ENCODE measurements around the gene FGR. TPM values are rescaled to one million over a fixed set of nuclear protein-coding genes. Genes with fewer than 3 reads are reported as not detected.

The FGR gene
- total RNA-seq, 1 donor from 2014 or later = 28.6 TPM

DNA sequence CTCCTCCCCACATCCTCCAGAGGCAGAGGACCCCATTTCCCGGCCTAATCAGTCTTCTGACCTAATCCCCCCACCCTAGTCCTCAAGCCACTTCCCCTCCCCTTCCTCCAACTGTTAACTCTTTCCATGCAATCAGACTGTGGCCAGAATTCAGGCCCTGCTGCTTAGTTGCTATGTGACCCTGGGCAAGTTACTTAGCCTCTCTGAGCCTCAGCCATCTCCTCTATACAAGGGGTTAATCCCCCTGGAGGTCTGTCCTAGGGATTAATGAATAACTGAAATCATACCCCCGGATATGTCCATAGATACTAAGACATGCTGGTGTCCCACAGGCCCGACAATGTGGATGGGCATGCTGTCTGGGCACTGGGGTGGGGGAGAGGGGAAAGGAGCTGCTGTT, 49.3 kb downstream of the FGR start:
- intact Hi-C loops (cut with micrococcal nuclease) = no loop called here
- CTCF ChIA-PET = no interaction called here
- H3K4me1 Mint-ChIP-seq = no peaks in the 10 kb centered on the region
- POLR2A ChIA-PET = no interaction called here
- no peak for ATAC-seq (ENCODE audit: low read depth)
- no peaks in the 10 kb centered on the region for H3K36me3 Mint-ChIP-seq (ENCODE audit: low read depth)
- H3K9me3 Mint-ChIP-seq = no peaks in the 10 kb centered on the region
- TF ChIP-seq, protein P1, sequence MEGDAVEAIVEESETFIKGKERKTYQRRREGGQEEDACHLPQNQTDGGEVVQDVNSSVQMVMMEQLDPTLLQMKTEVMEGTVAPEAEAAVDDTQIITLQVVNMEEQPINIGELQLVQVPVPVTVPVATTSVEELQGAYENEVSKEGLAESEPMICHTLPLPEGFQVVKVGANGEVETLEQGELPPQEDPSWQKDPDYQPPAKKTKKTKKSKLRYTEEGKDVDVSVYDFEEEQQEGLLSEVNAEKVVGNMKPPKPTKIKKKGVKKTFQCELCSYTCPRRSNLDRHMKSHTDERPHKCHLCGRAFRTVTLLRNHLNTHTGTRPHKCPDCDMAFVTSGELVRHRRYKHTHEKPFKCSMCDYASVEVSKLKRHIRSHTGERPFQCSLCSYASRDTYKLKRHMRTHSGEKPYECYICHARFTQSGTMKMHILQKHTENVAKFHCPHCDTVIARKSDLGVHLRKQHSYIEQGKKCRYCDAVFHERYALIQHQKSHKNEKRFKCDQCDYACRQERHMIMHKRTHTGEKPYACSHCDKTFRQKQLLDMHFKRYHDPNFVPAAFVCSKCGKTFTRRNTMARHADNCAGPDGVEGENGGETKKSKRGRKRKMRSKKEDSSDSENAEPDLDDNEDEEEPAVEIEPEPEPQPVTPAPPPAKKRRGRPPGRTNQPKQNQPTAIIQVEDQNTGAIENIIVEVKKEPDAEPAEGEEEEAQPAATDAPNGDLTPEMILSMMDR (IDR thresholded peaks at IDR 0.05) = no peak
- H3K27me3 Mint-ChIP-seq = no peaks in the 10 kb centered on the region
- H3K4me3 Mint-ChIP-seq = no peak overlapping the region
- no peak for DNase-seq
- H3K27ac Mint-ChIP-seq = no peak overlapping the region

DNA sequence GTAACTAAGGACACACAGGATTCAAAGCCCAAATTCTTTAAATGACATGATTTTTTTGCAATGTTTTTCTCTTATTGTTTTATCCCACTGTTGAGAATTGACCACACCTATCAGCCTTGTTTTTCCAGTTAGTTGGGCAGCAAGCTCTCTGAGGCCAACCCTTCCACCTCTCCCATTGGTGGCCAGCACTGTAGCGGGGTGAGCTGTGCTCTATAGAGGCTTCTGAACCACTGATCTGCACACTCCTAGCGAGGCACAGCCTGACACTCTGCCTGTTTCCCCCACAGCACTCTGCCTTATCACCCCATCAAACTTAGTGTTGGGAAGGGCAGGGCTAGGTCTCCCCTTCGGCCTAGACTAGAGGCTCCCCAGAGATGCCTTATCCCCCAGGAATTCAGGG, 50.5 kb downstream of the FGR start:
- TF ChIP-seq, protein P1 (IDR thresholded peaks at IDR 0.05) = no peak
- ChIA-PET CTCF (interaction anchor here (1.3 kb wide), 1 partner anchor 168 kb away, joined by 3 read pairs; no protein-coding TSS in a partner anchor), POLR2A (no interaction called here)
- Mint-ChIP-seq H3K4me1 (no peaks in the 10 kb centered on the region), H3K27me3 (no peaks in the 10 kb centered on the region), H3K36me3 (ENCODE audit: low read depth) (no peaks in the 10 kb centered on the region), H3K4me3 (no peak overlapping the region), H3K9me3 (no peaks in the 10 kb centered on the region), H3K27ac (no peak overlapping the region)
- intact Hi-C loops (cut with micrococcal nuclease) = no loop called here
- no peak for DNase-seq
- ATAC-seq (ENCODE audit: low read depth) = no peak

DNA sequence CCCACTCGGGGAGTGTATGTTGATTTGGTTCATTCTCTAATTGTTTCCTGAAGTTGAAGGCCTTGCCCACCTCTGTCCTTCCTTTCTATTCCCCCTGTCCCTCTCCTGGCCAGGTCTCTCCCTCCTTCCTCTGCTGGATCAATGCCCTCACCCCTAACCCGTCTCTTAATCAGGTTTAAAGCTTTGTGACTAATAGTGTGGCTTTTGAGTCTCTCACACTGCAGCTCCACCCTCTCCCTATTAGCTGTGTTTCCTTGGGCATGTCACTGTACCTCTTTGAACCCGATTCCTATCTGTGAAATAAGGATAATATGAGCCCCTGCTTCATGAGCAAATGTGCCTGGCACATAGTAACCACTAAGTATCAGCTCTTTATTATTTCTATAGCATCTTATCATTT, 51.5 kb downstream of the FGR start:
- TF ChIP-seq, protein P1 (IDR thresholded peaks at IDR 0.05) = no peak
- Mint-ChIP-seq H3K27me3 (no peaks in the 10 kb centered on the region), H3K4me1 (no peaks in the 10 kb centered on the region), H3K4me3 (no peak overlapping the region), H3K36me3 (ENCODE audit: low read depth) (no peaks in the 10 kb centered on the region), H3K27ac (peak overlapping the region; percentile 1), H3K9me3 (no peaks in the 10 kb centered on the region)
- DNase-seq (no peak), ATAC-seq (ENCODE audit: low read depth) (no peak)
- ChIA-PET POLR2A (interaction anchor here (1.0 to 1.3 kb wide), 2 partner anchors 9 to 12 kb away, joined by 3 read pairs; no protein-coding TSS in a partner anchor), CTCF (interaction anchor here (0.6 to 1.3 kb wide), 4 partner anchors 15 to 283 kb away, joined by 3 read pairs; no protein-coding TSS in a partner anchor)
- intact Hi-C loops (cut with micrococcal nuclease) = no loop called here

DNA sequence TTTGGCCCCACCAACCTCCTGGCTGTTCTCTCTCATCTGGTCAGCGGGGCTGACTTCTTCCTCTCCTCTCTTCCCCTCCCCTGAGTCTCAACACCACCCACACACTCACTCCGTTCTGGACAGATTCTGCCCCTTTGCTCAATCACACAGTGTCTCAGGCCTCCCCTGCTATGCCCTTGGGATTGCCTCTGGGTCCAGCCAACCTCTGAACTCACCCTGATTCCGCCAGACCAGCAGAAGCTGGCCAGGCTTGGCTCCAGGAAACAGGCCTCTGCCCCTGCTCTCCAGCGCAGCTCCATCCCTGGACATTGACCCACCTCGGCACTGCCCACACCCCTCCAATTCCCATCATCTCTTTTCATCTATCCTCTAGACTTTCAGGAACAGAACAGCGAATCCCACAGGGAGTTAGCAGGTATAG, 53.2 kb downstream of the FGR start:
- no peak overlapping the region for H3K27ac Mint-ChIP-seq

DNA sequence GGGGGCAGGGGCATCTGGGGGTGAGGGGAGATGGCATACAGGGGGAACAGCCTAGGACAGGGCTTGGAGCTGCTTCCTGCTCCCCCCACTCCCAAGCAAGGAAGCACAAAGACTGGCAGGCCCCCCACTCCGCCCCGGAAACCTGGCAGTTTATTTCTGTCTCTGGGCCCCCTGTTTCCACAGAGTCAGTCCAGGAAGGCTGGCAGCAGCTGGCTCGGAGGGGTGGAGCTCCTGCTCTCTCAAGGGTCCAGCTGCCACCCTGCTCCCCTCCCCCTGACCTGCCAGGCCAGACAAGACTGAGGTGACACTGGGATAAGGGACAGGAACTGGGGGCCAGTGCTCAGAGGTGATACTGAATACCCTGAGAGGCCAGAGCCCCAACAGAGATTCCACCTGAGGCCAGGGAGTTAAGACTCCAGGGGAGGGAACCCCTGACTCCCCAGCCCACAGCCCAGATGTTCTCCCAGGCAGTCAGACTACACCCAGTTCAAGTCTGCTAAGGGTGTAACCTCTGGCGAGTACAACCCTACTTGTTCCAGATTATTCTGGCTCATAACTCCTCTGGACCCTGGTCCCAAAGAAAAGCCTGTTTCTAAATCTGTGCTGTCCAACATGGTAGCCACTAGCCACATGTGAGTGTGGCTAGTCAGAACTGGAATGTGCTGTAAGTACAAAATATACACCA, 57.3 kb downstream of the FGR start:
- POLR2A ChIA-PET = interaction anchor here (1.4 kb wide), 1 partner anchor 9 kb away, joined by 4 read pairs; no protein-coding TSS in a partner anchor
- no peaks in the 10 kb centered on the region for H3K36me3 Mint-ChIP-seq (ENCODE audit: low read depth)
- CTCF ChIA-PET = interaction anchor here (1.1 to 2.1 kb wide), 2 partner anchors 10 to 21 kb away, joined by 4 to 8 read pairs; no protein-coding TSS in a partner anchor
- no peak for DNase-seq
- no peaks in the 10 kb centered on the region for H3K9me3 Mint-ChIP-seq
- H3K4me1 Mint-ChIP-seq = peaks cover 27% of the 10 kb centered on the region
- no peaks in the 10 kb centered on the region for H3K27me3 Mint-ChIP-seq
- no peak overlapping the region for H3K4me3 Mint-ChIP-seq
- intact Hi-C loops (cut with micrococcal nuclease) = no loop called here
- no peak for ATAC-seq (ENCODE audit: low read depth)
- H3K27ac Mint-ChIP-seq = no peak overlapping the region
- TF ChIP-seq, protein P1 (IDR thresholded peaks at IDR 0.05) = no peak

More for the DNA sequence above, 53.2 kb downstream of the FGR start:
- Mint-ChIP-seq H3K27me3 (no peaks in the 10 kb centered on the region), H3K4me3 (no peak overlapping the region), H3K9me3 (no peaks in the 10 kb centered on the region), H3K36me3 (ENCODE audit: low read depth) (no peaks in the 10 kb centered on the region), H3K4me1 (peaks cover 9% of the 10 kb centered on the region)
- ATAC-seq (ENCODE audit: low read depth) (no peak), DNase-seq (no peak)
- intact Hi-C loops (cut with micrococcal nuclease) = no loop called here
- TF ChIP-seq, protein P1 (IDR thresholded peaks at IDR 0.05) = no peak
- CTCF ChIA-PET = no interaction called here
- POLR2A ChIA-PET = no interaction called here

All from activated B cell treated with CpG ODN at 0.5 μM for 24 hours (primary cell).